AG04450 (cell line): ENCODE data around the gene GRM8. TPM values are rescaled to one million over a fixed set of nuclear protein-coding genes. Genes with fewer than 3 reads are reported as not detected.
"Not testable (repeated sequence)": the region's sequence is repeated elsewhere in the genome, so short reads cannot be mapped to it uniquely, and the experiment has no call there.

Source experiments
- CTCF ChIA-PET: fragments of 300-600, 350-600 bp; formaldehyde crosslinking; extraction: SDS; loops from one replicate; lab custom pipeline; 2022; ENCODE audit warnings: antibody characterized with exemption, inconsistent platforms; lab: Charles Lee
- POLR2A ChIA-PET: fragments of 350-600 bp; formaldehyde crosslinking; extraction: SDS; loops from one replicate; lab custom pipeline; 2021; ENCODE audit warnings: antibody characterized with exemption, inconsistent platforms; lab: Yijun Ruan, JAX
- DNase-seq: peaks from one replicate; pipeline ENCODE4 v3.0.0-alpha.2; 2011; ENCODE audit warnings: low read depth, low spot score
- H3K27ac ChIP-seq: one replicate; pipeline ENCODE4 v1.5.1; 2012; ENCODE audit warnings: low read depth, low read length, control low read depth
- H3K27me3 ChIP-seq: one replicate; pipeline ENCODE4 v1.6.0; 2012; ENCODE audit warnings: low read length; ENCODE audit not compliant: control insufficient read depth, insufficient read depth
- H3K4me3 ChIP-seq: 2 replicates; pipeline ENCODE4 v1.5.1; 2011; ENCODE audit warnings: mild to moderate bottlenecking, low read depth, low read length, control low read depth
- H3K9me3 ChIP-seq: 2 replicates; pipeline ENCODE4 v1.5.1; 2012; ENCODE audit warnings: low read length; ENCODE audit not compliant: control insufficient read depth, insufficient read depth
- polyA plus RNA-seq: library from polyadenylated mRNA; depleted of rRNA; stranded (reverse); fragments of >200 nt; gene quantifications from 2 replicates; pipeline ENCODE4 v1.2.3, GENCODE V29; 2011
- TF ChIP-seq, protein P1 (sequence below): IDR thresholded peaks from 2 replicates; pipeline ENCODE4 v1.5.1; 2011; ENCODE audit warnings: low read depth, low read length, control low read depth, inconsistent platforms

GRM8 gene
- polyA plus RNA-seq, 1 experiment: not detected

DNA sequence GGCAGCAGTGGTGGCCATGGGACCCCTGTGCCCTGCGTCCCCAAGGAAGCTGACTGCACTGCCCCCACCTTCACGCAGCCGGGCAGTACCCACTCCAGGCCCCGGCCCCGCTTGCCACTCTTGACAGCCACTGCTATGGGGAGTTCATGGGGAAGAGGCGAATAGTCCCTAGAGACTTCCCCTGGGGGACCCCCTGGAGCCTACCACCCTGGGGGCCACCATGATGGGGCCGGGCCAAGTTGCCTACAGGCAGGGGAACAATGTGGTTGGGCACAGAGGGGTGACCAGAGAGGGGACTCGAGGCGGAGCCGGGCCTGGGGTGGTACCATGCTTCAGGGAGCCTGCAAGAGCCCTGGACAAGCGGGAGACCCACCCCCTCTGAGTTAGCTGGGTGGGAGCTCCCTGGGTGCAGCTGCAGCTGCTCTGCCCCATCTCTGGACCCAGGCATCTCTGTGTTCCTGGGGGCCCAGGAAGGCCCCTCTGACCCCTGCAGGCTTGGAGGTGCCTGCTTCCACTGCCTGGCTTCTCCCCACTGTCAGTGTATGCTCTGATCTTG is 567.6 kb downstream of the GRM8 start:
- Histone ChIP-seq H3K27ac (no peak overlapping the region), H3K9me3 (peaks cover 24% of the 10 kb centered on the region), H3K4me3 (no peak overlapping the region), H3K27me3 (no peaks in the 10 kb centered on the region)
- TF ChIP-seq, protein P1, sequence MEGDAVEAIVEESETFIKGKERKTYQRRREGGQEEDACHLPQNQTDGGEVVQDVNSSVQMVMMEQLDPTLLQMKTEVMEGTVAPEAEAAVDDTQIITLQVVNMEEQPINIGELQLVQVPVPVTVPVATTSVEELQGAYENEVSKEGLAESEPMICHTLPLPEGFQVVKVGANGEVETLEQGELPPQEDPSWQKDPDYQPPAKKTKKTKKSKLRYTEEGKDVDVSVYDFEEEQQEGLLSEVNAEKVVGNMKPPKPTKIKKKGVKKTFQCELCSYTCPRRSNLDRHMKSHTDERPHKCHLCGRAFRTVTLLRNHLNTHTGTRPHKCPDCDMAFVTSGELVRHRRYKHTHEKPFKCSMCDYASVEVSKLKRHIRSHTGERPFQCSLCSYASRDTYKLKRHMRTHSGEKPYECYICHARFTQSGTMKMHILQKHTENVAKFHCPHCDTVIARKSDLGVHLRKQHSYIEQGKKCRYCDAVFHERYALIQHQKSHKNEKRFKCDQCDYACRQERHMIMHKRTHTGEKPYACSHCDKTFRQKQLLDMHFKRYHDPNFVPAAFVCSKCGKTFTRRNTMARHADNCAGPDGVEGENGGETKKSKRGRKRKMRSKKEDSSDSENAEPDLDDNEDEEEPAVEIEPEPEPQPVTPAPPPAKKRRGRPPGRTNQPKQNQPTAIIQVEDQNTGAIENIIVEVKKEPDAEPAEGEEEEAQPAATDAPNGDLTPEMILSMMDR: no peak
- ChIA-PET CTCF (no interaction called here), POLR2A (no interaction called here)
- no peak for DNase-seq

DNA sequence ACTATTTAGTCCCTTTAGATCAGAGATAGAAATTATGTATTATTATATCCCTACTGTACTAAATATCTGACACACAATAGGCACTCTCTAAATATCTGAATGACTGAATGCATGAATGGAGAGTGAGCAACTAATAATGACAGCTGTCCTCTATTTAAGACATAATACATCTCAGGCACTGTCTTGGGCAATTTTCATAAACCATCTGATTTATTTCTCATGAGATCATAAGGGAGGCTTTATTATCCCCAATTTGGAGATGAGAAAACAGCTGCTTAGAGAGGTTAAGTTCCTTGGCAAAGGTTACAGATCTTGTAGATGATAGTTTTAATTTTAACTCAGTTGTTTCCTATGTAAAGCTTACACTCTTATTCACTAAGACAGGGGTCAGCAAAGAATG is 570.6 kb downstream of the GRM8 start:
- Histone ChIP-seq H3K9me3 (peaks cover 21% of the 10 kb centered on the region), H3K27ac (no peak overlapping the region), H3K4me3 (no peak overlapping the region), H3K27me3 (no peaks in the 10 kb centered on the region)
- TF ChIP-seq, protein P1: no peak
- POLR2A ChIA-PET: no interaction called here
- CTCF ChIA-PET: no interaction called here
- DNase-seq: no peak

DNA sequence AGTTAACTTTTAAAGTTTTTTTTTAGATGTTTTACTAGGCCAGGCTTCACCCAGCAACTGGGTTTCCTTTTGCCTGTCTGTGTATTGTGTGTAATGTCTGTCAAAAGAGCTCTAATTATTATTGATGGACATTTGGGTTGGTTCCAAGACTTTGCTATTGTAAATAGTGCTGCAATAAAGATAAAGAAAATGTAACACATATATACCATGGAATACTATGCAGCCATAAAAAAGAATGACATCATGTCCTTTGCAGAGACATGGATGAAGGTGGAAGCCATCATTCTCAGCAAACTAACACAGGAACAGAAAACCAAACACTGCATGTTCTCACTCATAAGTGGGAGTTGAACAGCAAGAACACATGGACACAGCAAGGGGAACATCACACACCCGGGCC is 584.0 kb downstream of the GRM8 start:
- DNase-seq, CTCF ChIA-PET, POLR2A ChIA-PET, H3K27me3 ChIP-seq, H3K4me3 ChIP-seq, H3K27ac ChIP-seq: not testable (repeated sequence)
- H3K9me3 ChIP-seq: peaks cover 12% of the 10 kb centered on the region

DNA sequence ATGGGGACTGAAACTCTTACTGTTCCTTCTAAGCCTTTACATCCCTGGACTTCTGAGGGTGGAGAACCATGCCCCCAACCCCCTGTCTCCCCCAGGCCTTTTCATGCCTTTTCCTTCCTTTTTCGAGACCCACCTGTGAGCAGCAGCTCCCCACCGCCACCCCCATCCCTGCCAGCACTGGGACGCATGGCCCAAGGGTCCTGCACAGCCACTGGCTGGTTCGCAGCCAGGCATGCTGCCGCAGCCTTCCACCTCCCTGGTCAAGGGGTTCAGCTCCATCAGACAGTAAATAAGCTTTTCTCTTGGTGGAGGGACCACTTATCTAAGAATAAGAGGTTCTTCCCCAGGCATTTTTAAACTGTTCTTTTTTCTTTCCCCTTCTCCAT is 584.4 kb downstream of the GRM8 start:
- H3K27ac ChIP-seq: no peak overlapping the region
- no peaks in the 10 kb centered on the region for H3K27me3 ChIP-seq
- no peak overlapping the region for H3K4me3 ChIP-seq
- no peak for DNase-seq
- CTCF ChIA-PET: no interaction called here
- TF ChIP-seq, protein P1: no peak
- POLR2A ChIA-PET: no interaction called here
- peaks cover 12% of the 10 kb centered on the region for H3K9me3 ChIP-seq

DNA sequence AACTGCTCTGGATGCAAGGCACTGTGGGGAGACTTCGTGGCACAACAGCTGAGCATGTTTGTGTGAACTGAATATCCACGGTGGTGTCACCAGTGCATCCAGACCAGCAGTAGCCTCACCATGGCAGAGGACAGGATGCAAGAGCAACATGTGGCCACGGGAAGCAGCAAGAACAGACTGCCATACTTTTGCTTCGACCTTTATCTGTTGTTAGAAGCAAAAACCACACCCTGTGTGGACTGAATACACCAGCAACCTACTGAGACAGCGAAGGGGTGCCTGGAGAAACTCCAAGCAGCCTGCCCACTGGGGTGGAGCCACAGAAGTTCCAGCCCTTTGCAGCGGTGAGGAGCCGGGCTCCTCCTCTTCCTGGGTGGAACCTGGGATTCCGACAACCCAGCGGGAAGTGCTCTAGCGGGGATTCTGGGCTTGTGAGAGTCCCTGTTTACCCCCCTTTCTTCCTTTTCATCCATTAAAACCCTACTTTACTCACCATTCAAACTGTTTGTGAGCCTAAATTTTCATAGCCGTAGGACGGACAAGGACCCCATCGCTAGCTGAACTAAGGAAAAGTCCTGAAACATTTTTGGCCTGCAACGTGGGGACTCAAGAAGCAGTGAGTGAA is 584.9 kb downstream of the GRM8 start:
- ChIA-PET CTCF (no interaction called here), POLR2A (no interaction called here)
- peaks cover 12% of the 10 kb centered on the region for H3K9me3 ChIP-seq
- TF ChIP-seq, protein P1: no peak
- no peak overlapping the region for H3K27ac ChIP-seq
- H3K4me3 ChIP-seq: no peak overlapping the region
- no peaks in the 10 kb centered on the region for H3K27me3 ChIP-seq
- no peak for DNase-seq
